C4-2B (cell line): ENCODE results near the gene TMEM123.

Experiments
- H3K27ac ChIP-seq: fragments of 450-650 bp; 2 replicates; pipeline ENCODE4 v1.5.1; 2017
- ZFX ChIP-seq: fragments of 450-650 bp; IDR thresholded peaks from 2 replicates; pipeline ENCODE4 v1.6.1; 2017
- TF ChIP-seq, protein P1 (sequence below): fragments of 450-650 bp; conservative IDR thresholded peaks from 2 replicates; pipeline ENCODE4 v1.5.1; 2017; ENCODE audit warnings: mild to moderate bottlenecking

The TMEM123 gene

DNA sequence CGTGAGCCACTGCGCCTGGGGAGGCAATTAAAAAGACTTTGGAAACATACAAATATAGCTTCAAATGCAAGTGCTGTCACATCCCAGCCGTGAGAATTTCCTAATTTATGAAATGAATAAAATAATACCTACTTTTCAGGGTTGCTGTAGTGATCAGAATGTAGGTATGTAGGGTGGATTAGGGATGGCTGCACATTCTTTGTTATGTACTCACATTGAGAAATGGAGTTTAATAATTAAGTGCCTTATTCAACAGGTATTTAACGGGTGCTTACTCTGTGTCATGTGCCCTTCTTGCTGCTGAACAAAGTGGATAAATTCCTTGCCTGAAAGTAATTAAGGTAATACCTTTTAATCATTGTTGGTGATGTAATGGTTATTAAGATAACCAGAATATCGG is 41.0 kb upstream of the TMEM123 start:
- no peak overlapping the region for H3K27ac ChIP-seq
- no peak for TF ChIP-seq ZFX

DNA sequence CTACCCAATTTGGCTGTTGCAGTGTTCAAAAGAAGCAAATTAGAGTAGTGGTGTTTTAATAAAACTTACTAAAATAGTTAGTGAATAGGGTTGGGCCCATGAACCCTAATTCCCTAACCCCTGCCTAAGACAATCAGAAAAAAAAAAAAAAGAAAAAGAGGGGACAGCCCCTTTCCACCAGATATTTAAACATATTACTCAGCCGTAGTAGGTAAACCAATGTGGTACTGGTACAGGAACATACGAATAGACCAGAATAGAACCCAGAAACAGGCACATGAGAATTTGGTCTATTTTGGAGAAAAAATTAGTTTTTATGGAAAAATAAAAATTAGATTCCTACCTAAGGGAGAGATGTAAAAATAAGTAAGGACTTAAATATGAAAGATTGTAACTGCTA is 39.4 kb upstream of the TMEM123 start:
- no peak overlapping the region for H3K27ac ChIP-seq
- no peak for TF ChIP-seq ZFX
- TF ChIP-seq, protein P1, sequence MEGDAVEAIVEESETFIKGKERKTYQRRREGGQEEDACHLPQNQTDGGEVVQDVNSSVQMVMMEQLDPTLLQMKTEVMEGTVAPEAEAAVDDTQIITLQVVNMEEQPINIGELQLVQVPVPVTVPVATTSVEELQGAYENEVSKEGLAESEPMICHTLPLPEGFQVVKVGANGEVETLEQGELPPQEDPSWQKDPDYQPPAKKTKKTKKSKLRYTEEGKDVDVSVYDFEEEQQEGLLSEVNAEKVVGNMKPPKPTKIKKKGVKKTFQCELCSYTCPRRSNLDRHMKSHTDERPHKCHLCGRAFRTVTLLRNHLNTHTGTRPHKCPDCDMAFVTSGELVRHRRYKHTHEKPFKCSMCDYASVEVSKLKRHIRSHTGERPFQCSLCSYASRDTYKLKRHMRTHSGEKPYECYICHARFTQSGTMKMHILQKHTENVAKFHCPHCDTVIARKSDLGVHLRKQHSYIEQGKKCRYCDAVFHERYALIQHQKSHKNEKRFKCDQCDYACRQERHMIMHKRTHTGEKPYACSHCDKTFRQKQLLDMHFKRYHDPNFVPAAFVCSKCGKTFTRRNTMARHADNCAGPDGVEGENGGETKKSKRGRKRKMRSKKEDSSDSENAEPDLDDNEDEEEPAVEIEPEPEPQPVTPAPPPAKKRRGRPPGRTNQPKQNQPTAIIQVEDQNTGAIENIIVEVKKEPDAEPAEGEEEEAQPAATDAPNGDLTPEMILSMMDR, result no peak

DNA sequence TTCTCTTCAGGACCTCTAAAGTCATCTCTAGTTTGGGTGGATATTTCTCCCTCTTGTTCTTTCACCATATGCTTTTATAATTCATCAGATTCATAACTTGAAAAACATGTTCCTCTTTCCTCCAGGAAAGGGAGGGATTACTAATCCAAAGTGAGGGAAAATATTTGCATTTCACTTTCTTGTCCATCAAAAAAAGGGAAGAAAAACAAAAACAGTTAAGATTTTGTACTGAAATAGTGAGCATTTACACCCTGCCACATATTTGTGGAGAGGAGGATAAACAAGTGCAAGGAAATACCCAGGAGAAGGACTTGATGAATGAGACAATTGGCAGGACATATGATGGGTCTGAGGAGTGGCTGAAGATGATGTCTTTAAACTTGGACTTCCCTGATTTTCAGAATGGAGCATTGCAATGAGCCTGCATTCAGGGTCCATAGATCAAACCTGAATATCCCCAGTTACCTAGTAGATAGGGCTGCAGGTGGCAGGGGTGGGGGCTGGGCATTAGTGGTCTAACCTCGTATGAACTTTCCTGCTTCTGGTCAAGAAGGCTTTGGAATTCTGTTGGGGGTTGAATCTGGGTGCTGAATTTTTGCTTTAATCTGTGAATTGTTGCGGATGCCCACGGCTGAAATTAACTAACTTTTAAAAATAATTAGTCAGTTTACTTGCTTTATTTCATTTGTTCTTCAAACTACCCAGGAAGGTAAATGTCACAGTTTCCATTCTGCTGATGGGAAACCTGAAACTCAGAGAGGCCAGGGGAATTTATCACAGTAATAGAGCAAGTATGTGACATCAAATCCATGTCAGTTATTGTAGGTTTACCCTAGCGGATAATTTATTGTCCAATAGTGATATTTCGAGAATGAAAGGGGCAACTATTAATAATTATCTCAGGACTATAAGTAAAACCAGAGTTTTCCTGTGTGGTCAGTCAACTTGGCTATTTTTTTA is 36.9 kb upstream of the TMEM123 start:
- no peak overlapping the region for H3K27ac ChIP-seq
- TF ChIP-seq, protein P1, result no peak
- no peak for TF ChIP-seq ZFX

DNA sequence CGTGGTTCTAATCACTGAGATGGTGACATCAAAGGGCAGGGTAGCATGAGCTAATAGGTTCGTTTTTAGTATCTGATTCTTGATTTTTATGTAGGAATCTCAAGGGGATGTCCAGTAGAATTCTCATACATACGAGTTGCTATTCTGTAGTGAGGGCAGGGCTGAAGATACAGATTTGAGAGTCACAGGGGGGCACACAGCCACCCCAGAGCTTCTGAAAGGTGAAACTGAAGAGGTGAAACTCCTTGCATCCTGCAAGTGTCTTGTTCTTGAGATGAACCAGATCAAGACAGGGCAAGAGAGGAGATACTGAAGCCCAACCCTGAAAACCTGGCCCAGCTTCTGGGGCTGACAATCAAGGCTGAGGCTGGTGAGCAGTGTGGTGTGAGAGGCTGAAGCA is 35.6 kb upstream of the TMEM123 start:
- H3K27ac ChIP-seq, result no peak overlapping the region
- TF ChIP-seq, protein P1, result no peak
- TF ChIP-seq ZFX, result no peak

DNA sequence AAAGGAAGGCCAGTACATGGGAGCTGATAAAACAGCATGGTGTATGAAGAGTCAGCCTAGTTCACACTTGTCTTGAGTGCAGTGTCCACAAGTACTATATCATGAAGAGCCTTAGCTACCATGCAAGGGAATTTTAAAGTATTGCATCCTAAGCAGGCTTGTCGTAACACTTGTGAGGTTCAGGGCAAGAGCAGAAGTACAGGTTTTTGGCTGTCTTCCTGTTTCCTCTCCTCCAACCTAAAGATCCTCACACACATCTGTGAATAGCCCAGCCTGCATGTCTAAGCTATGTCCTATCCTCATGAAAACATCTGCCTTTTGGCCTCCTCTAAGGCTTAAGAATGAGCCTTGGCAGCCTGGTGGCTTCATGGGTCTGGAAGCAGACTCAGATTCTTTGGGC is 34.6 kb upstream of the TMEM123 start:
- H3K27ac ChIP-seq, result no peak overlapping the region
- TF ChIP-seq ZFX, result no peak
- TF ChIP-seq, protein P1, result no peak

DNA sequence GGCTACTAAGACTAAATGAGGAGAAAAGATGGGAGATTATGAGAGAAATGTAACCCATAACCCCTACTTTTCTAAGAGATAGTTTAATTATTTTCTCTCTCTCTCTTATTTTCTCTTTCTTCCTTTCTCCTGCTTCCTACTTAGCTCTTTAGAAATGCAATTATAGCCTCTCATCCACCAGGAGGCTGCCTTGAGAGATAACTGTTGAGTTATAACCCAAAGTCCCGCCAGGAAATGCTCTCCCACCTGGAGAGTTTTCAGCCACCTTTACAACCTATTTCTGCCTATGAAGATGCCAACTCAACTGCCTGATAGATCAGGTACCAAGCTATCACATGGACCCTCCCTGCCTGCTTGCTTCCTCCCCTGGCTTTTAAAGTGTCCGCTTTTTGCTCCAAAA is 34.0 kb upstream of the TMEM123 start:
- TF ChIP-seq, protein P1, result no peak
- TF ChIP-seq ZFX, result no peak
- no peak overlapping the region for H3K27ac ChIP-seq

DNA sequence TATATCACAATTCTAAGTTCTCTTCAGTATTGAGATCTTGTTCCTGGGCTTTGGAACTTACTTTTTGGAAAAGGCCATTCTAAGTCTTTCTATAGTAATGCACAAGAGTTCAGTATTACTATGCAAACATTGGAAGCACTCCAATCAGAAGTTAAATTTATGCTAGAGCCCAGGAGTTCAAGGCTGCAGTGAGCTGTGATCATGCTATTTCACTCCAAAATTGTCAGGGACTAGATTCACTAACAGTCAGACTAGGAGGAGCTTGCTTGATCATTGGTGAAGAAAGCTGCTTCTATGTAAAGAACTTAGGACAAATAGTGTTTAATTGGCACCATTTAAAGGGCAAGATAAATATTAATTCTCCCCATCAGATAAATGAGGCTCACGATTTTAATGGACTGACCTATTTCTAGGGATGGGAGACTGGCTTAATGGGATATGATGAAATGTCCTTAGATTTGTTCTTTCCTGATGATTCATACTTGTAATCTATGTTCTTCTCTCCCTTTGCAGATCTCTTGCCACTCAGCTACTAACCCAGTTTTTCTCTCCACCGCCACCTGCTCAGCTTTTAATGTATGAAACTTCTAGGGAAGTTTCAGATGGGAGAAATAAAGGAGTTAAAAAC is 32.6 kb upstream of the TMEM123 start:
- no peak overlapping the region for H3K27ac ChIP-seq
- TF ChIP-seq, protein P1, result no peak
- no peak for TF ChIP-seq ZFX
